ENCODE measurements around the gene TLCD4.

The TLCD4 gene

GRCh38 chr1:95117207-95118066 is at the start of gene TLCD4:
Gene TLCD4 (plus strand): TSS chr1:95117355. CDS start chr1:95143902, 26,547 bp downstream.
- peak within 1 kb of the TSS; percentile 80 for H3K27ac ChIP-seq
- 0 out of 2 replicates have a peak, but pooled peaks have one; percentile 8 for TF ChIP-seq CTCF (conservative IDR thresholded peaks at IDR 0.05)

- H3K27ac ChIP-seq = no peak overlapping the region
- no peak for TF ChIP-seq CTCF (conservative IDR thresholded peaks at IDR 0.05)
Measured at GRCh38 chr1:95067568-95067967, 49.6 kb upstream of the TLCD4 start.

GRCh38 chr1:95068956-95069709 is 48.0 kb upstream of the TLCD4 start:
- no peak overlapping the region for H3K27ac ChIP-seq
- TF ChIP-seq CTCF (conservative IDR thresholded peaks at IDR 0.05) = no peak

GRCh38 chr1:95069710-95070093 is 47.5 kb upstream of the TLCD4 start:
- no peak overlapping the region for H3K27ac ChIP-seq
- no peak for TF ChIP-seq CTCF (conservative IDR thresholded peaks at IDR 0.05)

GRCh38 chr1:95071539-95071938 is 45.6 kb upstream of the TLCD4 start:
- peak overlapping the region; percentile 93 for H3K27ac ChIP-seq

GRCh38 chr1:95072117-95072516 is 45.0 kb upstream of the TLCD4 start:
- TF ChIP-seq CTCF (conservative IDR thresholded peaks at IDR 0.05) = no peak
- peak overlapping the region; percentile 93 for H3K27ac ChIP-seq

More at GRCh38 chr1:95071539-95071938, 45.6 kb upstream of the TLCD4 start:
- TF ChIP-seq CTCF (conservative IDR thresholded peaks at IDR 0.05) = no peak

Data from VCaP (cell line).